SH-SY5Y (cell line): ENCODE measurements around the gene TBC1D14.

ENCODE experiments used
- GATA2 ChIP-seq: IDR thresholded peaks from 2 replicates; pipeline ENCODE4 v1.6.1; 2011; ENCODE audit warnings: mild to moderate bottlenecking, low read depth, low read length
- GATA3 ChIP-seq: IDR thresholded peaks from 2 replicates; pipeline ENCODE4 v1.6.1; 2011; ENCODE audit warnings: low read depth, mild to moderate bottlenecking, low read length, moderate library complexity

- TF ChIP-seq GATA2 (no peak), GATA3 (no peak)
Measured at GRCh38 chr4:6987588-6987961, 77.9 kb downstream of the TBC1D14 start.
